WI38 (cell line): ENCODE measurements around the gene ZNF814.
"Not testable (repeated sequence)": the region's sequence is repeated elsewhere in the genome, so short reads cannot be mapped to it uniquely, and the experiment has no call there.

ENCODE experiments used
- H3K4me3 ChIP-seq: 2 replicates; pipeline ENCODE4 v1.5.1; 2011; ENCODE audit warnings: low read depth, mild to moderate bottlenecking, control low read depth, low read length
- TF ChIP-seq, protein P1 (sequence below): IDR thresholded peaks from 2 replicates; pipeline ENCODE4 v1.5.1; 2012; ENCODE audit warnings: low read depth, mild to moderate bottlenecking, control low read depth, low read length

ZNF814 gene

GRCh38 chr19:57847164-57847563, 41.7 kb downstream of the ZNF814 start:
- not testable (repeated sequence) for H3K4me3 ChIP-seq

- no peak overlapping the region for H3K4me3 ChIP-seq
- TF ChIP-seq, protein P1, sequence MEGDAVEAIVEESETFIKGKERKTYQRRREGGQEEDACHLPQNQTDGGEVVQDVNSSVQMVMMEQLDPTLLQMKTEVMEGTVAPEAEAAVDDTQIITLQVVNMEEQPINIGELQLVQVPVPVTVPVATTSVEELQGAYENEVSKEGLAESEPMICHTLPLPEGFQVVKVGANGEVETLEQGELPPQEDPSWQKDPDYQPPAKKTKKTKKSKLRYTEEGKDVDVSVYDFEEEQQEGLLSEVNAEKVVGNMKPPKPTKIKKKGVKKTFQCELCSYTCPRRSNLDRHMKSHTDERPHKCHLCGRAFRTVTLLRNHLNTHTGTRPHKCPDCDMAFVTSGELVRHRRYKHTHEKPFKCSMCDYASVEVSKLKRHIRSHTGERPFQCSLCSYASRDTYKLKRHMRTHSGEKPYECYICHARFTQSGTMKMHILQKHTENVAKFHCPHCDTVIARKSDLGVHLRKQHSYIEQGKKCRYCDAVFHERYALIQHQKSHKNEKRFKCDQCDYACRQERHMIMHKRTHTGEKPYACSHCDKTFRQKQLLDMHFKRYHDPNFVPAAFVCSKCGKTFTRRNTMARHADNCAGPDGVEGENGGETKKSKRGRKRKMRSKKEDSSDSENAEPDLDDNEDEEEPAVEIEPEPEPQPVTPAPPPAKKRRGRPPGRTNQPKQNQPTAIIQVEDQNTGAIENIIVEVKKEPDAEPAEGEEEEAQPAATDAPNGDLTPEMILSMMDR, result no peak
Observed at GRCh38 chr19:57841122-57841763, 47.6 kb downstream of the ZNF814 start.

DNA sequence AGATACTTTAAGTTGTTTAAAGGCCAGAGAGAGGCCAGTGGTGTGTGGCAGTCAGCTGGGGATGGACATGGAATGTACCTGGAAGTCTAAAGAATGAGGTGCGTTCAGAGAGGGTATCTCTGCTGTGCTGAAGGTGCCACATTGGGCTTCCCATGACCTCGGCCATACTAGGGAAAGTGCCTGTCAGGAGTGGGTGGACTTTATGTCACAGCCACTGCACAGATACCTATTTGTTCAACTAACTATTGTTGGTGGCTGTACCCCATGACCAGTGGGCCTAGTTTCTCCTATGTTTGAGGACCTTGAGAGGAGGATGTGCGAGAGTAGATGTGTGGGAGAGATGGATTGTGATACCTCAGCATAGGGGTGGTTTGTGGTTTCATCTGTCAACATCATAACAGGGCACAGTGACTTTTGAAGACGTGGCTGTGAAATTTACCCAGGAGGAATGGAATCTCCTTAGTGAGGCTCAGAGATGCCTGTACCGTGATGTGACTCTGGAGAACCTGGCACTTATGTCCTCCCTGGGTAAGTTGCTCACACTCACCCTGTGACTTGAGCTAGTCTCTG, 50.1 kb downstream of the ZNF814 start:
- not testable (repeated sequence) for H3K4me3 ChIP-seq

- not testable (repeated sequence) for H3K4me3 ChIP-seq
Observed at GRCh38 chr19:57836991-57837390, 51.8 kb downstream of the ZNF814 start.

GRCh38 chr19:57830071-57830602, 58.7 kb downstream of the ZNF814 start, which contains the start of gene ZNF587B:
Gene ZNF587B (plus strand): TSS chr19:57830299. CDS start chr19:57830529, 230 bp downstream.
- peak within 1 kb of the TSS; percentile 59 for H3K4me3 ChIP-seq
- TF ChIP-seq, protein P1, result peak; percentile 21; the same call in 1 of the 2 replicates

- no peak overlapping the region for H3K4me3 ChIP-seq
- TF ChIP-seq, protein P1, result no peak
Observed at GRCh38 chr19:57829316-57829715, 59.5 kb downstream of the ZNF814 start.

- TF ChIP-seq, protein P1, result no peak
- no peak overlapping the region for H3K4me3 ChIP-seq
Observed at GRCh38 chr19:57825511-57825910, 63.3 kb downstream of the ZNF814 start.

GRCh38 chr19:57823608-57824007, 65.2 kb downstream of the ZNF814 start:
- H3K4me3 ChIP-seq, result not testable (repeated sequence)

DNA sequence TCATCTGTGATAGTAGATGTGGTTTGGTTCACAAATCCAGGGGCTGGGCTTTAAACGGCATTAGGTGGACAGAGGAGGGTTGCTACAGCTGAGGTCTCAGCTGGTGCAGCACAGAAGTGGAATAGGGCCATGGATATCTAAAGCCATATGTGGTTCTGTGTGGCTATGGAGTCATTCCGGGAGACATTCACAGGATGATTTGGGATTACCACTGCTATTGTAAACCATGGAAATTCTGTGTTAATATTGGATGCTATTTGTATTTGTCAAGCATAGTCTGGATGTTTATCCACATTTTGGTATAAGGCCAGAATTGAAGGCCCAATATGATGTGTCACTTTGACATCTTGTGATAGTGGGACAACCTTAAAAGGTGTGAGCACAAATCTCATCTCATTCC, 65.7 kb downstream of the ZNF814 start:
- not testable (repeated sequence) for H3K4me3 ChIP-seq

- not testable (repeated sequence) for H3K4me3 ChIP-seq
Observed at GRCh38 chr19:57821501-57821900, 67.3 kb downstream of the ZNF814 start.

DNA sequence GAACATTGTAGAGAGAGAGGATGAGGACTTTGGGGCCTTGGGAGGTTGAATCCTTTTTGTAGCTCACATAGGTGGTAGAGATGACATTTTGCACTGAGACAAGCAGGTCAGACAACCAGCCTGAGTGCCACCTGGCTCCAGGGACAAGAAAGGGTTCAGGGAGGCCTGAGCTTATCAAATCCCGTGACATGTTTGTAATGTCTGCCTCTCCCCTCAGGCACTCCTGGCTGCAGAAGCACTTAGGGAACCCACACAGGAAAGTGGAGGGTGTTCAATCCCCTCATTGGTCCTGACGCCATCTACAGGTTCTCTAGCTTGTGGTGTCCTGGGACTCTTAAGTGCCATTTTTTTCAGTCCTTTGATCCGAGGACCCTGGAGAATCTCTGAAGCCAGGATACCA, 67.7 kb downstream of the ZNF814 start:
- H3K4me3 ChIP-seq, result not testable (repeated sequence)
